HL-60 (cell line): ENCODE results near the gene KPTN.

ENCODE experiments used
- DNase-seq, 2 experiments: peaks; one replicate each; pipeline ENCODE4 v3.0.0-alpha.2; 2010 to 2020; ENCODE audit warnings: low read depth in 1 of 2, low spot score in 1 of 2
- H3K27ac ChIP-seq: fragments of 250-450 bp; sonication (Bioruptor Pico); replicated peaks from 2 replicates; pipeline ENCODE4 v1.5.1; 2020; ENCODE audit warnings: mild to moderate bottlenecking, moderate library complexity
- H3K27me3 ChIP-seq: fragments of 250-450 bp; sonication (Bioruptor Pico); 2 replicates; pipeline ENCODE4 v1.5.1; 2021; ENCODE audit warnings: mild to moderate bottlenecking, moderate library complexity; ENCODE audit not compliant: insufficient read depth, poor library complexity, severe bottlenecking
- H3K4me3 ChIP-seq: replicated peaks from 2 replicates; pipeline ENCODE4 v1.5.1; 2011; ENCODE audit warnings: mild to moderate bottlenecking, control low read depth, low read length; ENCODE audit not compliant: insufficient read depth
- GABPA ChIP-seq: IDR thresholded peaks from 2 replicates; pipeline ENCODE4 v1.6.1; 2012; ENCODE audit warnings: low read depth
- POLR2AphosphoS5 ChIP-seq: IDR thresholded peaks from 2 replicates; pipeline ENCODE4 v1.6.1; 2012; ENCODE audit warnings: low read depth
- SPI1 ChIP-seq: IDR thresholded peaks from 2 replicates; pipeline ENCODE4 v1.6.1; 2012; ENCODE audit warnings: low read depth, mild to moderate bottlenecking, borderline replicate concordance
- TF ChIP-seq, protein P1 (sequence below): IDR thresholded peaks from one replicate; pipeline ENCODE4 v1.5.1; 2011; ENCODE audit warnings: low read length, control low read depth, inconsistent platforms; ENCODE audit not compliant: insufficient read depth
- TF ChIP-seq, protein P2 (sequence below): IDR thresholded peaks from 2 replicates; pipeline ENCODE4 v1.6.1; 2012; ENCODE audit warnings: low read depth; ENCODE audit not compliant: insufficient replicate concordance

The KPTN gene

DNA sequence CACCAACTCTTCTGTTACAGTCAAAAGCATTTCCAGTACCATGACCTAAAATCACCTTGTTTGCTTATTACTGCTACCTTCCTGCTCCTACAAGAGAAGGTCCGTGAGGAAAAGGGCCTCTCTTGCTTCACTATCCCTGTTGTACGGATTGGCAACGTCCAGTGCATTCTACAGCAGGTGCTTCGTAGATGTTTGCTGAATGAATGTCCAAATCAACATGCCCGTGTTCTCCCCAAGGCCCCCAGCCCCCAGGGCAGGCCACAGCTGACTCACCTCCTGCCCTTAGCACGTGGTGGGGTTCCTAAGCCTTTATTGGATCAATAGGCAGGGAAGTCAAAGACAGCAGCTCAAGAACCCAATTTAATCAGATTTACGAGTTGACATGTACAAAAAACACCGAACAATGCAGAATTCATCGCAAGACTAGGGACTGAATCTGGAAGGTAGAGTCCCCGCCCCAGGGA lies 36.4 kb upstream of the KPTN start:
- H3K27me3 ChIP-seq, result peaks cover 4% of the 10 kb centered on the region
- DNase-seq, result no peak
- H3K27ac ChIP-seq, result no peak overlapping the region
- H3K4me3 ChIP-seq, result no peak overlapping the region
- TF ChIP-seq GABPA (no peak), SPI1 (no peak), POLR2AphosphoS5 (no peak)
- TF ChIP-seq, protein P1, sequence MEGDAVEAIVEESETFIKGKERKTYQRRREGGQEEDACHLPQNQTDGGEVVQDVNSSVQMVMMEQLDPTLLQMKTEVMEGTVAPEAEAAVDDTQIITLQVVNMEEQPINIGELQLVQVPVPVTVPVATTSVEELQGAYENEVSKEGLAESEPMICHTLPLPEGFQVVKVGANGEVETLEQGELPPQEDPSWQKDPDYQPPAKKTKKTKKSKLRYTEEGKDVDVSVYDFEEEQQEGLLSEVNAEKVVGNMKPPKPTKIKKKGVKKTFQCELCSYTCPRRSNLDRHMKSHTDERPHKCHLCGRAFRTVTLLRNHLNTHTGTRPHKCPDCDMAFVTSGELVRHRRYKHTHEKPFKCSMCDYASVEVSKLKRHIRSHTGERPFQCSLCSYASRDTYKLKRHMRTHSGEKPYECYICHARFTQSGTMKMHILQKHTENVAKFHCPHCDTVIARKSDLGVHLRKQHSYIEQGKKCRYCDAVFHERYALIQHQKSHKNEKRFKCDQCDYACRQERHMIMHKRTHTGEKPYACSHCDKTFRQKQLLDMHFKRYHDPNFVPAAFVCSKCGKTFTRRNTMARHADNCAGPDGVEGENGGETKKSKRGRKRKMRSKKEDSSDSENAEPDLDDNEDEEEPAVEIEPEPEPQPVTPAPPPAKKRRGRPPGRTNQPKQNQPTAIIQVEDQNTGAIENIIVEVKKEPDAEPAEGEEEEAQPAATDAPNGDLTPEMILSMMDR, result no peak
- TF ChIP-seq, protein P2, sequence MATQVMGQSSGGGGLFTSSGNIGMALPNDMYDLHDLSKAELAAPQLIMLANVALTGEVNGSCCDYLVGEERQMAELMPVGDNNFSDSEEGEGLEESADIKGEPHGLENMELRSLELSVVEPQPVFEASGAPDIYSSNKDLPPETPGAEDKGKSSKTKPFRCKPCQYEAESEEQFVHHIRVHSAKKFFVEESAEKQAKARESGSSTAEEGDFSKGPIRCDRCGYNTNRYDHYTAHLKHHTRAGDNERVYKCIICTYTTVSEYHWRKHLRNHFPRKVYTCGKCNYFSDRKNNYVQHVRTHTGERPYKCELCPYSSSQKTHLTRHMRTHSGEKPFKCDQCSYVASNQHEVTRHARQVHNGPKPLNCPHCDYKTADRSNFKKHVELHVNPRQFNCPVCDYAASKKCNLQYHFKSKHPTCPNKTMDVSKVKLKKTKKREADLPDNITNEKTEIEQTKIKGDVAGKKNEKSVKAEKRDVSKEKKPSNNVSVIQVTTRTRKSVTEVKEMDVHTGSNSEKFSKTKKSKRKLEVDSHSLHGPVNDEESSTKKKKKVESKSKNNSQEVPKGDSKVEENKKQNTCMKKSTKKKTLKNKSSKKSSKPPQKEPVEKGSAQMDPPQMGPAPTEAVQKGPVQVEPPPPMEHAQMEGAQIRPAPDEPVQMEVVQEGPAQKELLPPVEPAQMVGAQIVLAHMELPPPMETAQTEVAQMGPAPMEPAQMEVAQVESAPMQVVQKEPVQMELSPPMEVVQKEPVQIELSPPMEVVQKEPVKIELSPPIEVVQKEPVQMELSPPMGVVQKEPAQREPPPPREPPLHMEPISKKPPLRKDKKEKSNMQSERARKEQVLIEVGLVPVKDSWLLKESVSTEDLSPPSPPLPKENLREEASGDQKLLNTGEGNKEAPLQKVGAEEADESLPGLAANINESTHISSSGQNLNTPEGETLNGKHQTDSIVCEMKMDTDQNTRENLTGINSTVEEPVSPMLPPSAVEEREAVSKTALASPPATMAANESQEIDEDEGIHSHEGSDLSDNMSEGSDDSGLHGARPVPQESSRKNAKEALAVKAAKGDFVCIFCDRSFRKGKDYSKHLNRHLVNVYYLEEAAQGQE, result no peak

DNA sequence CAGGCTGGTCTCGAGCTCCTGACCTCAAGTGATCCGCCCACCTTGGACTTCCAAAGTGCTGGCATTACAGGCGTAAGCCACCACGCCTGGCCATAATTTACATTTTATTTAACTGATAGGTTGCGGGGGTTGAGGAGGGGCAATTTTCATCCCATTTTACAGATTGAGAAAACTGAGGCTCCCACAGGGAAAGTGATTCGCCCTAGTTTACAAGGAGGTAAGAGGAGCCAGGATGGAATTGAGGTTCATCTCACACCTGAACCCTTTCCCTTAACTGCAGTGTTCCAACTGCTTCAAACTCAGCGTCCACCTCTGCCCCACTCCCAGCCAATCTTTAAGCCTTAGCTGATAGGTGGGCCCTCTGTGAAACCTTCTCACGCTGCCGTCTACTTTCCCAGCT lies 34.8 kb upstream of the KPTN start:
- no peak overlapping the region for H3K27ac ChIP-seq
- DNase-seq, result no peak
- H3K27me3 ChIP-seq, result peaks cover 4% of the 10 kb centered on the region
- H3K4me3 ChIP-seq, result no peak overlapping the region
- no peak for TF ChIP-seq GABPA
- TF ChIP-seq, protein P1, result no peak
- no peak for TF ChIP-seq POLR2AphosphoS5
- TF ChIP-seq SPI1, result no peak
- TF ChIP-seq, protein P2, result no peak

DNA sequence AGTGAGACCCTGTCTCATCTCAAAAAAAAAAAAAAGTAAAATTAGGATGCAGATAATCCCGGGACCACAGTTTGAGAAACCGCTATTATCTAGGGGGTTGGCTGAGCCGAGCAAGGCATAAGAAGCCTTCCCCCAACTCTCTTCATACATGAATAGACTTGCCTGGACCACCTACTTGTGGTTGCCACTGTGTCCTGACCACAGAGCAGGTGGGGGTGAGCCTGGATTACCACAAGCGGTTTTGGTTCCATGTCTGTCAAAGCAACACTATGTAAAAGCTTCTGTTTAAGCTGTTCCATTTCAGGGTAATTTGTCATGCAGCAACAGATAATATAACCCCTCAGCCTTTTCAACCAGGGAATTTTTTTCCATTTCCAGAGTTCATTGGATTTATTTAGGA lies 34.1 kb upstream of the KPTN start:
- DNase-seq, result no peak
- Histone ChIP-seq H3K27ac (no peak overlapping the region), H3K27me3 (peaks cover 4% of the 10 kb centered on the region), H3K4me3 (no peak overlapping the region)
- TF ChIP-seq GABPA (no peak), POLR2AphosphoS5 (no peak), SPI1 (no peak)
- TF ChIP-seq, protein P2, result no peak
- TF ChIP-seq, protein P1, result no peak
